Activated CD8-positive, alpha-beta memory T cell treated with anti-CD3 and anti-CD28 coated beads, Interleukin-2, amount 50 U/mL, for 4 hours (primary cell): Measurements from ENCODE around the gene DIAPH2.

Experiments used
- DNase-seq: peaks from one replicate; pipeline ENCODE4 v3.0.0-alpha.2; 2020

The DIAPH2 gene

GRCh38 chrX:96982161-96982560 lies 297.5 kb downstream of the DIAPH2 start:
- DNase-seq, result no peak

- DNase-seq, result no peak
Measured at GRCh38 chrX:96984538-96984937, 299.9 kb downstream of the DIAPH2 start.

- no peak for DNase-seq
Measured at GRCh38 chrX:96985046-96985445, 300.4 kb downstream of the DIAPH2 start.

GRCh38 chrX:96987228-96987627 lies 302.6 kb downstream of the DIAPH2 start:
- no peak for DNase-seq

- no peak for DNase-seq
Measured at GRCh38 chrX:96989830-96990571, 305.4 kb downstream of the DIAPH2 start.

- no peak for DNase-seq
Measured at GRCh38 chrX:96994093-96994492, 309.5 kb downstream of the DIAPH2 start.

GRCh38 chrX:96997196-96997595 lies 312.6 kb downstream of the DIAPH2 start:
- no peak for DNase-seq

GRCh38 chrX:97000682-97001368 lies 316.2 kb downstream of the DIAPH2 start:
- DNase-seq, result no peak

GRCh38 chrX:97006167-97006566 lies 321.5 kb downstream of the DIAPH2 start:
- DNase-seq, result no peak

GRCh38 chrX:97009391-97009790 lies 324.7 kb downstream of the DIAPH2 start:
- no peak for DNase-seq

- DNase-seq, result no peak
Measured at GRCh38 chrX:97011540-97011939, 326.9 kb downstream of the DIAPH2 start.

GRCh38 chrX:97016106-97016505 lies 331.5 kb downstream of the DIAPH2 start:
- DNase-seq, result no peak

GRCh38 chrX:97021680-97022079 lies 337.0 kb downstream of the DIAPH2 start:
- no peak for DNase-seq

- DNase-seq, result no peak
Measured at GRCh38 chrX:97026406-97026805, 341.8 kb downstream of the DIAPH2 start.

- no peak for DNase-seq
Measured at GRCh38 chrX:97027384-97027922, 342.8 kb downstream of the DIAPH2 start.

GRCh38 chrX:97030463-97030862 lies 345.8 kb downstream of the DIAPH2 start:
- no peak for DNase-seq

- no peak for DNase-seq
Measured at GRCh38 chrX:97030947-97031346, 346.3 kb downstream of the DIAPH2 start.

- no peak for DNase-seq
Measured at GRCh38 chrX:97039363-97040029, 354.9 kb downstream of the DIAPH2 start.

- no peak for DNase-seq
Measured at GRCh38 chrX:97045470-97045869, 360.8 kb downstream of the DIAPH2 start.

- DNase-seq, result no peak
Measured at GRCh38 chrX:97046867-97047266, 362.2 kb downstream of the DIAPH2 start.

- DNase-seq, result no peak
Measured at GRCh38 chrX:97050392-97050791, 365.8 kb downstream of the DIAPH2 start.

- DNase-seq, result no peak
Measured at GRCh38 chrX:97057349-97057909, 372.8 kb downstream of the DIAPH2 start.

- DNase-seq, result no peak
Measured at GRCh38 chrX:97060020-97060419, 375.4 kb downstream of the DIAPH2 start.
